Caco-2 (cell line): ENCODE measurements around the gene ORMDL3. TPM values are rescaled to one million over a fixed set of nuclear protein-coding genes. Genes with fewer than 3 reads are reported as not detected.

ENCODE experiments used
- Bru-seq: library from RNA; stranded (reverse); fragments of 400-500 nt; gene quantifications from one replicate; lab custom pipeline; 2021; lab: Mats Ljungman, UMichigan
- BruChase-seq, 2 experiments: library from RNA; stranded (reverse); fragments of 400-500 nt; gene quantifications; one replicate each; lab custom pipeline; 2021; lab: Mats Ljungman, UMichigan
- BruUV-seq: library from RNA; stranded (reverse); fragments of 400-500 nt; replicated peaks from 2 replicates; lab custom pipeline; 2021; lab: Mats Ljungman, UMichigan
- CTCF ChIA-PET: fragments of 300-600 bp; sonication (Branson Sonifier 250); formaldehyde crosslinking; loops from one replicate; lab custom pipeline; 2022; ENCODE audit warnings: antibody characterized with exemption; lab: Charles Lee
- POLR2A ChIA-PET: fragments of 300-600 bp; sonication (Branson Sonifier 250); formaldehyde crosslinking; loops from one replicate; lab custom pipeline; 2022; ENCODE audit warnings: antibody characterized with exemption; lab: Charles Lee
- DNase-seq, 2 experiments: peaks; one replicate each; pipeline versions ENCODE4 v3.0.0 to v3.0.0-alpha.2; 2020 to 2022
- H3K27me3 ChIP-seq: replicated peaks from 2 replicates; pipeline ENCODE4 v1.6.0; 2011; ENCODE audit warnings: low read length; ENCODE audit not compliant: control insufficient read depth, insufficient read depth
- H3K36me3 ChIP-seq: 2 replicates; pipeline ENCODE4 v1.5.1; 2011; ENCODE audit warnings: low read length; ENCODE audit not compliant: control insufficient read depth, insufficient read depth
- H3K4me1 ChIP-seq: fragments of 250-450 bp; sonication (Bioruptor Pico); 2 replicates; pipeline ENCODE4 v1.5.1; 2020; ENCODE audit warnings: mild to moderate bottlenecking
- H3K4me3 ChIP-seq: 2 replicates; pipeline ENCODE4 v1.5.1; 2011; ENCODE audit warnings: low read depth, mild to moderate bottlenecking, control low read depth, low read length
- H3K9me3 ChIP-seq: fragments of 250-450 bp; sonication (Bioruptor Pico); 2 replicates; pipeline ENCODE4 v1.5.1; 2020; ENCODE audit warnings: mild to moderate bottlenecking, moderate library complexity
- H3K27ac Mint-ChIP-seq: one replicate; pipeline ENCODE4 v1.8.0; 2022; ENCODE audit warnings: mixed read lengths; ENCODE audit not compliant: unreplicated experiment
- H3K27me3 Mint-ChIP-seq: one replicate; pipeline ENCODE4 v1.8.0; 2022; ENCODE audit warnings: mixed read lengths; ENCODE audit not compliant: insufficient read depth, unreplicated experiment
- H3K36me3 Mint-ChIP-seq: one replicate; pipeline ENCODE4 v1.8.0; 2022; ENCODE audit warnings: mild to moderate bottlenecking, mixed read lengths; ENCODE audit not compliant: insufficient read depth, unreplicated experiment
- H3K4me1 Mint-ChIP-seq: one replicate; pipeline ENCODE4 v1.8.0; 2022; ENCODE audit warnings: low read depth, mixed read lengths; ENCODE audit not compliant: unreplicated experiment
- H3K4me3 Mint-ChIP-seq: one replicate; pipeline ENCODE4 v1.8.0; 2022; ENCODE audit warnings: mild to moderate bottlenecking, moderate library complexity, mixed read lengths; ENCODE audit not compliant: unreplicated experiment
- H3K9me3 Mint-ChIP-seq: one replicate; pipeline ENCODE4 v1.8.0; 2022; ENCODE audit warnings: mixed read lengths; ENCODE audit not compliant: unreplicated experiment
- CTCF ChIP-seq, 2 experiments: fragments of 200-600 bp in 1 of 2; IDR thresholded peaks; 1 replicate in 1 of 2; 2 replicates in 1 of 2; pipeline versions ENCODE4 v1.5.1 to v1.8.0; 2011 to 2022; ENCODE audit warnings: antibody characterized with exemption in 1 of 2, control low read depth in 1 of 2, inconsistent platforms in 1 of 2, low read depth in 1 of 2, low read length in 1 of 2, mild to moderate bottlenecking in 1 of 2, moderate library complexity in 1 of 2; ENCODE audit not compliant: insufficient read depth in 1 of 2, severe bottlenecking in 1 of 2, unreplicated experiment in 1 of 2
- intact Hi-C: fragments of 100-400 bp; cut with micrococcal nuclease; formaldehyde crosslinking; loops from one replicate; pipeline ENCODE4 v1.10.0; 2022; ENCODE audit not compliant: unreplicated experiment
- long read RNA-seq: library from polyadenylated mRNA; stranded (forward); transcript quantifications from one replicate; pipeline ENCODE4 v2.0.0, GENCODE V29; 2022
- total RNA-seq: library from RNA; stranded (reverse); gene quantifications from 2 replicates; pipeline ENCODE4 v1.2.3, GENCODE V29; 2022

The ORMDL3 gene
- total RNA-seq (70.6 and 75.2 TPM in 2 replicates), Bru-seq, nascent RNA (percentile 71 among the genes with signal in this experiment), BruChase-seq, experiment 1, labeled RNA remaining after a 2-hour chase (percentile 91 among the genes with signal in this experiment), BruChase-seq, experiment 2, labeled RNA remaining after a 6-hour chase (percentile 96 among the genes with signal in this experiment)
- long read RNA-seq, partial matches to known transcripts, result 0 of 6 reads
- long read RNA-seq, other reads (novel, unspliced or antisense), result 6 of 6 reads

- Mint-ChIP-seq H3K4me3 (peak within 1 kb of the TSS; percentile 87), H3K27me3 (no peaks in the 10 kb centered on the region), H3K27ac (peak within 1 kb of the TSS; percentile 97), H3K36me3 (peaks cover 20% of the 10 kb centered on the region), H3K4me1 (peaks cover 7% of the 10 kb centered on the region), H3K9me3 (no peaks in the 10 kb centered on the region)
- peaks cover 29% of the 10 kb centered on the region for H3K4me1 ChIP-seq
- no peaks in the 10 kb centered on the region for H3K27me3 ChIP-seq
- ChIA-PET CTCF (interaction anchor here (2.0 kb wide), 1 partner anchor 53 kb away, joined by 8 read pairs; the partner anchor contains the start of gene PSMD3), POLR2A (interaction anchor here (0.7 to 1.5 kb wide), 3 partner anchors 26 to 239 kb away, joined by 4 to 5 read pairs (median 4); partner anchors contain the start of genes PGAP3 and PSMD3)
- peak within 1 kb of the TSS; percentile 89 for H3K4me3 ChIP-seq
- TF ChIP-seq CTCF (IDR thresholded peaks at IDR 0.05; ENCODE audit: insufficient read depth in 1 of 2, low read depth in 1 of 2, low read length in 1 of 2, severe bottlenecking in 1 of 2, unreplicated experiment in 1 of 2), result no peak
- intact Hi-C loops, result loop anchor here (5.0 kb wide), 1 partner anchor 145 kb away; no protein-coding TSS in a partner anchor
- no TSS peak for BruUV-seq
- peak; percentile 95 to 97 for DNase-seq
- H3K9me3 ChIP-seq, result no peaks in the 10 kb centered on the region
- H3K36me3 ChIP-seq, result no peaks in the 10 kb centered on the region
These were observed at the start of gene ORMDL3, which contains the start of gene LRRC3C for GRCh38 chr17:39927101-39927928. ORMDL3 (minus strand) TSS chr17:39927601; CDS start chr17:39924203, 3,398 bp downstream. LRRC3C (plus strand) TSS chr17:39927732; CDS start chr17:39941524, 13,792 bp downstream.

- POLR2A ChIA-PET, result no interaction called here
- Histone ChIP-seq H3K9me3 (no peaks in the 10 kb centered on the region), H3K4me1 (no peaks in the 10 kb centered on the region), H3K36me3 (no peaks in the 10 kb centered on the region), H3K4me3 (no peak overlapping the region), H3K27me3 (no peaks in the 10 kb centered on the region)
- Mint-ChIP-seq H3K36me3 (peaks cover 11% of the 10 kb centered on the region), H3K27me3 (no peaks in the 10 kb centered on the region), H3K27ac (no peak overlapping the region), H3K4me1 (peaks cover 14% of the 10 kb centered on the region), H3K9me3 (no peaks in the 10 kb centered on the region), H3K4me3 (no peak overlapping the region)
- CTCF ChIA-PET, result interaction anchor here (1.1 kb wide), 1 partner anchor 17 kb away, joined by 3 read pairs; no protein-coding TSS in a partner anchor
- intact Hi-C loops, result no loop called here
- DNase-seq, result no peak
- BruUV-seq, result no TSS peak
- TF ChIP-seq CTCF (IDR thresholded peaks at IDR 0.05; ENCODE audit: insufficient read depth in 1 of 2, low read depth in 1 of 2, low read length in 1 of 2, severe bottlenecking in 1 of 2, unreplicated experiment in 1 of 2), result no peak
These were observed 48.4 kb upstream of the ORMDL3 start for GRCh38 chr17:39975801-39976200.

GRCh38 chr17:39974433-39974832 lies 47.0 kb upstream of the ORMDL3 start:
- no peak for DNase-seq
- BruUV-seq, result no TSS peak
- H3K9me3 Mint-ChIP-seq, result no peaks in the 10 kb centered on the region
- no peak overlapping the region for H3K4me3 Mint-ChIP-seq
- H3K36me3 Mint-ChIP-seq, result no peaks in the 10 kb centered on the region
- CTCF ChIA-PET, result no interaction called here
- no peak for TF ChIP-seq CTCF (IDR thresholded peaks at IDR 0.05; ENCODE audit: insufficient read depth in 1 of 2, low read depth in 1 of 2, low read length in 1 of 2, severe bottlenecking in 1 of 2, unreplicated experiment in 1 of 2)
- no peak overlapping the region for H3K27ac Mint-ChIP-seq
- Histone ChIP-seq H3K36me3 (no peaks in the 10 kb centered on the region), H3K9me3 (no peaks in the 10 kb centered on the region), H3K4me1 (no peaks in the 10 kb centered on the region), H3K4me3 (no peak overlapping the region), H3K27me3 (no peaks in the 10 kb centered on the region)
- intact Hi-C loops, result no loop called here
- H3K4me1 Mint-ChIP-seq, result peaks cover 12% of the 10 kb centered on the region
- H3K27me3 Mint-ChIP-seq, result peaks cover 3% of the 10 kb centered on the region
- POLR2A ChIA-PET, result no interaction called here
